Keratinocyte (primary cell): ENCODE measurements around the gene FNDC3B.

Source experiments
- EZH2 ChIP-seq: IDR thresholded peaks from one replicate; pipeline ENCODE4 v1.6.1; 2012; ENCODE audit warnings: inconsistent platforms, mild to moderate bottlenecking, low read length, moderate library complexity
- TF ChIP-seq, protein P1 (sequence below), 3 experiments: IDR thresholded peaks in 1 of 3; conservative IDR thresholded peaks in 1 of 3; optimal IDR thresholded peaks in 1 of 3; 2 replicates in 2 of 3; 3 replicates in 1 of 3; pipeline versions ENCODE3 to v1.5.1; 2011; ENCODE audit warnings: low read length in 3 of 3, mild to moderate bottlenecking in 3 of 3, moderate library complexity in 2 of 3, control low read depth in 1 of 3, inconsistent platforms in 1 of 3; ENCODE audit not compliant: insufficient read depth in 2 of 3; ENCODE audit errors: extremely low read depth in 1 of 3

DNA sequence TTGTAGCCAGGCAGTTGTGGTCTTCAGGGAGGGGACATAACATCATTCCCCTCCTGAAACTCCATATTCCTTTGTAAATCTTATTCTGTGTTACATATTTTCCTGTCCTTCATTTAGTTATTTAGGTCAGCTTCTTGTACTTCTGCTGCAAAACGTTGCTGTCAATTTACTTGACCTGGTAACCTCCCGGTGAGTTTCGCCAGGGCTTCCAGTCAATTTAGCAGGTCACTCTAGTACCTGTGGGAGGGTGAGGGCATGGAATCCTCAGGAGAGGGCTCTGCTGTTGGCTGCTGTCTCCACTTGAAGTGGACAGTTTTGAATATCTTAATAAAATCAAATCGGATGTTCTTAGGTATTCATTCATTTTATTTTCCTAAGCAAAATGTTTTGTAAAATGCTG lies 29.6 kb downstream of the FNDC3B start:
- TF ChIP-seq EZH2: no peak
- TF ChIP-seq, protein P1, sequence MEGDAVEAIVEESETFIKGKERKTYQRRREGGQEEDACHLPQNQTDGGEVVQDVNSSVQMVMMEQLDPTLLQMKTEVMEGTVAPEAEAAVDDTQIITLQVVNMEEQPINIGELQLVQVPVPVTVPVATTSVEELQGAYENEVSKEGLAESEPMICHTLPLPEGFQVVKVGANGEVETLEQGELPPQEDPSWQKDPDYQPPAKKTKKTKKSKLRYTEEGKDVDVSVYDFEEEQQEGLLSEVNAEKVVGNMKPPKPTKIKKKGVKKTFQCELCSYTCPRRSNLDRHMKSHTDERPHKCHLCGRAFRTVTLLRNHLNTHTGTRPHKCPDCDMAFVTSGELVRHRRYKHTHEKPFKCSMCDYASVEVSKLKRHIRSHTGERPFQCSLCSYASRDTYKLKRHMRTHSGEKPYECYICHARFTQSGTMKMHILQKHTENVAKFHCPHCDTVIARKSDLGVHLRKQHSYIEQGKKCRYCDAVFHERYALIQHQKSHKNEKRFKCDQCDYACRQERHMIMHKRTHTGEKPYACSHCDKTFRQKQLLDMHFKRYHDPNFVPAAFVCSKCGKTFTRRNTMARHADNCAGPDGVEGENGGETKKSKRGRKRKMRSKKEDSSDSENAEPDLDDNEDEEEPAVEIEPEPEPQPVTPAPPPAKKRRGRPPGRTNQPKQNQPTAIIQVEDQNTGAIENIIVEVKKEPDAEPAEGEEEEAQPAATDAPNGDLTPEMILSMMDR (optimal IDR thresholded peaks at IDR 0.05 in 1 of 3, IDR thresholded peaks at IDR 0.05 in 1 of 3, conservative IDR thresholded peaks at IDR 0.05 in 1 of 3; ENCODE audit: extremely low read depth in 1 of 3, insufficient read depth in 2 of 3, low read length in 3 of 3): no peak
